ENCODE measurements around the gene PDS5A.

DNA sequence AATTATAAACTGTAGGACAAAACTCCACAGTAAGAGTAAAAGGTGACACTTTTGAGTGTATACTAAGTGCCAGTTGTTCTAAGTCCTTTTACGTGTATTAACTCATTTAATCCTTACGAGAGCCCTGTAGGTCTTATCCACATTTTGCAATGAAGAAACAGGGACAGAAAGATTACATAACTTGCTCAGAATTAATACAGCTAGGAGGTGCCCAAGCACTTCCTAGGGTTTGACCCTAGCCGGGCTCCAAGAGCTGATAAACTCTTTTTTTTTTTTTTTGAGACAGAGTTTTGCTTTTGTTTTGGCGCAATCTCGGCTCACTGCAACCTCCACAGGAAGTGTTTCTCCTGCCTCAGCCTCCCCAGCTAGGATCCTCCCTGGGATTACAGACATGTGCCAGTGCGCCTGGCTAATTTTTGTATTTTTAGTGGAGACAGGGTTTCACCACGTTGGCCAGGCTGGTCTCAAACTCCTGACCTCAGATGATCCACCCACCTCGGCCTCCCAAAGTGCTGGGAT, 169.4 kb downstream of the PDS5A start:
- TF ChIP-seq JUNB (CRISPR knock-in tag; IDR thresholded peaks at IDR 0.05; ENCODE audit: borderline replicate concordance): no peak
- no peak for TF ChIP-seq TCF7L2 (IDR thresholded peaks at IDR 0.05; ENCODE audit: low read depth, low read length)
- no peak for TF ChIP-seq NCOA1 (CRISPR knock-in tag; IDR thresholded peaks at IDR 0.05)
- 0 out of 2 replicates have a peak, but pooled peaks have one; percentile 12 for TF ChIP-seq CTCF (CRISPR knock-in tag; IDR thresholded peaks at IDR 0.05)
- TF ChIP-seq SP2 (CRISPR knock-in tag; IDR thresholded peaks at IDR 0.05): no peak
- TF ChIP-seq SUZ12 (IDR thresholded peaks at IDR 0.05; ENCODE audit: low read depth, low read length): no peak
- TF ChIP-seq THYN1 (CRISPR knock-in tag; IDR thresholded peaks at IDR 0.05; ENCODE audit: borderline replicate concordance, low read depth): no peak
- TF ChIP-seq MTA3 (CRISPR knock-in tag; IDR thresholded peaks at IDR 0.05): no peak
- TF ChIP-seq RFXANK (CRISPR knock-in tag; IDR thresholded peaks at IDR 0.05): no peak

All from HepG2 (cell line).